Mucosa of stomach (tissue), 1 donor: ENCODE results near the gene CIAO1.
A peak's percentile ranks its signal among the peaks of the same experiment; 100 is the strongest.
"Not testable (repeated sequence)": the region's sequence is repeated elsewhere in the genome, so short reads cannot be mapped to it uniquely, and the experiment has no call there.

ENCODE experiments used
- H3K27me3 ChIP-seq: one replicate; pipeline ENCODE4 v1.7.0; 2013; ENCODE audit warnings: mild to moderate bottlenecking, low read length; ENCODE audit not compliant: control insufficient read depth, insufficient read depth
- H3K36me3 ChIP-seq: one replicate; pipeline ENCODE4 v1.7.0; 2013; ENCODE audit warnings: low read length; ENCODE audit not compliant: control insufficient read depth, insufficient read depth
- H3K4me1 ChIP-seq: one replicate; pipeline ENCODE4 v1.7.0; 2013; ENCODE audit warnings: mild to moderate bottlenecking, low read length; ENCODE audit not compliant: control insufficient read depth, insufficient read depth
- H3K4me3 ChIP-seq: one replicate; pipeline ENCODE4 v1.7.0; 2013; ENCODE audit warnings: low read length
- H3K9ac ChIP-seq: one replicate; pipeline ENCODE4 v1.7.0; 2013; ENCODE audit warnings: mild to moderate bottlenecking, low read length, moderate library complexity
- H3K9me3 ChIP-seq: one replicate; pipeline ENCODE4 v1.7.0; 2013; ENCODE audit warnings: mild to moderate bottlenecking, low read length, moderate library complexity; ENCODE audit not compliant: control insufficient read depth
- donor health status: Pancreatic carcinoma.

CIAO1 gene

DNA sequence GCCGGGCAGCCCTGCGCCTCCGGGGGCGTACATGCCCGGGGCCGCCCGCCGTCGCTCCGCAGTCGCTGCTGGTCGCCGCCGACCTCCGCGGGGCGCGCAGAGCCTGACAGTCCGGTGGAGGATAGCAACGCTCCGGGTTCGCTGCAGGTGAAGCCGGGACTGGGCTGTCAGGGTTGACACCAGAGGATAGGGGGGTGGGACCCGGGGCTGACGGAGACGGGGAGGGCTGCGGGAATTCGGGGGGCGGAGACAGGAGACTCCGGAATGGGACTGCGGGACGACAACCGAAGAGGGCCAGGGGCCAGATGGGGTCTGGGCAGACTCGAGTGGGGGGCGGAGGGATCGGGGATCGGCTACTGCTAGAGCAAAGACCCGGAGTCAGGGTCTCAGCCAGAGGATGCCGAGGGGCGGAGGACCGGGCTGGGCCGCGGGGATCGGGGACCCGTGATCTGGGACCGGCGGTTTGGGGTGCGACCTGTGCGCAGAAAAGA is 631 bp upstream of the CIAO1 start:
- H3K4me3 ChIP-seq: peak overlapping the region; percentile 73
- H3K4me1 ChIP-seq: peaks cover 43% of the 10 kb centered on the region
- peaks cover 8% of the 10 kb centered on the region for H3K36me3 ChIP-seq
- no peaks in the 10 kb centered on the region for H3K9me3 ChIP-seq
- no peaks in the 10 kb centered on the region for H3K27me3 ChIP-seq
- H3K9ac ChIP-seq: peak overlapping the region; percentile 93

GRCh38 chr2:96267159-96267971 is 1.3 kb downstream of the CIAO1 start:
- Histone ChIP-seq H3K9ac (peak overlapping the region; percentile 78), H3K36me3 (peaks cover 8% of the 10 kb centered on the region), H3K27me3 (no peaks in the 10 kb centered on the region), H3K4me3 (no peak overlapping the region), H3K4me1 (peaks cover 23% of the 10 kb centered on the region), H3K9me3 (no peaks in the 10 kb centered on the region)

- Histone ChIP-seq H3K4me1 (peaks cover 6% of the 10 kb centered on the region), H3K36me3 (peaks cover 8% of the 10 kb centered on the region), H3K27me3 (no peaks in the 10 kb centered on the region), H3K4me3 (no peak overlapping the region), H3K9ac (no peak overlapping the region), H3K9me3 (no peaks in the 10 kb centered on the region)
Observed at GRCh38 chr2:96271995-96272394, 6.0 kb downstream of the CIAO1 start.

DNA sequence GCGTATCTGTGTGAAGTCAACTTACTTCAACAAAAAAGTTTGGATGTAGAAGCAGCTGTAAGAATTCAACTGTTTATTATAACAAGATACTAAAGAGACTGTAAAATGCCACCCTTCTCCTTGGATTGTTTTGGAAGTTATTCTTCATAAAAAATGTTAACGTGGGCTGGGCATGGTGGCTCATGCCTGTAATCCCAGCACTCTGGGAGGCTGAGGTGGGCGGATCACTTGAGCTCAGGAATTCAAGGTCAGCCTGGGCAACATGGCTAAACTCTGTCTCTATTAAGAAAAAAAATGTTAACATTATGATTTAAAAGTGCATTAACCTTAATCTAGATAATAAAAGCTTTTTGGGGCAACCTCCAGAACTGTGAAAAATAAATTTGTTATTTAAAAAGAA is 7.7 kb downstream of the CIAO1 start:
- Histone ChIP-seq H3K27me3 (no peaks in the 10 kb centered on the region), H3K4me3 (no peak overlapping the region), H3K4me1 (no peaks in the 10 kb centered on the region), H3K9me3 (no peaks in the 10 kb centered on the region), H3K9ac (no peak overlapping the region), H3K36me3 (peaks cover 24% of the 10 kb centered on the region)

DNA sequence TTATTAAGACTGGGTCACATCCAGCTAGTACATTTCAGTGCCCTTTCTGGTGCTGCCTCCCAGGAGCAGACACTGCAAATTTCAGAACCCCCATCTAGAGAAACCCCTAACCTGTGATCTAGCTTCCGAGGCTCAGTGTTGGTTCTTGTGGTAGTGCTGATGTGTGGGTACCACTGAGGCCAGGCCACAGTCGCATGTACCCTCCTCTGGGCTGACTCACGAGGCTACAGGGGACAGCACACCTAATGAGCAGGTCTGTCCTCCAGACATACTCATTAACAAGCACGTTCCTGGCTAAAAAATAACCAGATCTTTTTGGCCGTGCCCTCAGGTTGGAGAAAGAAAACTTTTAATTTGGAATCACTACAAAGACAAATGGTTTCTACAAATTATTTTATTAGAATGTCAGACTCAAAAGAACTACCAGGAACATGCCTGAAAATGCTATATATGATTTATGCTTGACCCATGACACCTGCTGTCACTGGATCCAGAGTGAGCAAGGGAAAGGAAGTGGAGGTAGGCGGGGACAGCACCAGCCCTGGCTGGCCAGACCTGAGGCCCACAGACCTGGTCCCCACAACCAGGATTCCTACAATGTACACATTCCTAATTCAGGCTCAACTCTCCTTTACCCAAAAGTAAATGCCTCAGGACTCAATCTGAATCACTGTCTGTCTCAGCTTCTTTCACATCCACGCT is 8.5 kb downstream of the CIAO1 start:
- Histone ChIP-seq H3K36me3 (peaks cover 21% of the 10 kb centered on the region), H3K4me3 (no peak overlapping the region), H3K9me3 (no peaks in the 10 kb centered on the region), H3K9ac (no peak overlapping the region), H3K27me3 (no peaks in the 10 kb centered on the region), H3K4me1 (no peaks in the 10 kb centered on the region)

GRCh38 chr2:96276787-96277499 is 10.9 kb downstream of the CIAO1 start:
- Histone ChIP-seq H3K9me3 (no peaks in the 10 kb centered on the region), H3K4me1 (no peaks in the 10 kb centered on the region), H3K4me3 (no peak overlapping the region), H3K36me3 (peaks cover 21% of the 10 kb centered on the region), H3K9ac (no peak overlapping the region), H3K27me3 (no peaks in the 10 kb centered on the region)

- no peak overlapping the region for H3K4me3 ChIP-seq
- no peaks in the 10 kb centered on the region for H3K4me1 ChIP-seq
- no peak overlapping the region for H3K9ac ChIP-seq
- H3K36me3 ChIP-seq: peaks cover 39% of the 10 kb centered on the region
- H3K27me3 ChIP-seq: no peaks in the 10 kb centered on the region
- no peaks in the 10 kb centered on the region for H3K9me3 ChIP-seq
Observed at GRCh38 chr2:96287273-96287856, 21.3 kb downstream of the CIAO1 start.

- Histone ChIP-seq H3K27me3 (no peaks in the 10 kb centered on the region), H3K4me1 (no peaks in the 10 kb centered on the region), H3K9ac (no peak overlapping the region), H3K36me3 (peaks cover 38% of the 10 kb centered on the region), H3K9me3 (no peaks in the 10 kb centered on the region), H3K4me3 (no peak overlapping the region)
Observed at GRCh38 chr2:96291751-96292150, 25.7 kb downstream of the CIAO1 start.

GRCh38 chr2:96294271-96294670 is 28.2 kb downstream of the CIAO1 start:
- H3K4me1 ChIP-seq, H3K4me3 ChIP-seq: not testable (repeated sequence)

DNA sequence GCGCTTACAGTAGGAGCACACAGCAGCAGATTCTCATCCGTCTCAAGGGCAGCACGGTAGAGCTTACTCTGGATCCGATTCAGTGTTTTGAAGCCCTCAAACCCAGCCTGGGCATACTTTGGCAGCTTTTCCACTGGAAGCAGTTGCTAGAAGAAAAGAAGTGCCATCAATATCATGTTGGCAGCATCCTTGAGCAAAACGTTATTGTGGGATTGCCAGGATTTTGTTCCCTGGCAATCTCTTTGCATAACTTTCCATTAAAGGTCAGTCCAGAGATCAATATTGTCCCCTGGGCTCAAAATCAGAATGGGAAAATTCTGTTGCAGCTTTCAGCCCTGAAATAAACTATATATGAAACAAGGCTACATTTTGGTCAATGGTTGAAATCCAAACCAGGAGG is 30.9 kb downstream of the CIAO1 start:
- peaks cover 31% of the 10 kb centered on the region for H3K36me3 ChIP-seq
- H3K9me3 ChIP-seq: no peaks in the 10 kb centered on the region
- no peaks in the 10 kb centered on the region for H3K27me3 ChIP-seq
- H3K9ac ChIP-seq: no peak overlapping the region
- H3K4me1 ChIP-seq: no peaks in the 10 kb centered on the region
- H3K4me3 ChIP-seq: no peak overlapping the region

More at GRCh38 chr2:96294271-96294670, 28.2 kb downstream of the CIAO1 start:
- not testable (repeated sequence) for H3K9ac ChIP-seq, H3K9me3 ChIP-seq, H3K27me3 ChIP-seq
- H3K36me3 ChIP-seq: peaks cover 48% of the 10 kb centered on the region

- H3K4me3 ChIP-seq: no peak overlapping the region
- no peaks in the 10 kb centered on the region for H3K9me3 ChIP-seq
- H3K9ac ChIP-seq: no peak overlapping the region
- H3K4me1 ChIP-seq: peaks cover 11% of the 10 kb centered on the region
- peaks cover 20% of the 10 kb centered on the region for H3K36me3 ChIP-seq
- no peaks in the 10 kb centered on the region for H3K27me3 ChIP-seq
Observed at GRCh38 chr2:96301865-96302264, 35.8 kb downstream of the CIAO1 start.
